ENCODE measurements around the gene ALDH1L1. TPM values are rescaled to one million over a fixed set of nuclear protein-coding genes. Genes with fewer than 3 reads are reported as not detected.
"Not testable (repeated sequence)": the region's sequence is repeated elsewhere in the genome, so short reads cannot be mapped to it uniquely, and the experiment has no call there.

Gene ALDH1L1
- total RNA-seq, 2 experiments from 2014 or later, result 0.05 to 0.18 TPM

- intact Hi-C loops (cut with DNase I, micrococcal nuclease), result loop anchor here (5.0 to 10.0 kb wide), 5 partner anchors 89 to 1024 kb away; partner anchors contain the start of genes HEG1 (in 1 of the 2), OSBPL11 (in 1 of the 2) and ZXDC (in 1 of the 2)
- ChIA-PET CTCF (interaction anchor here (1.7 kb wide), 1 partner anchor 9 kb away, joined by 5 read pairs; no protein-coding TSS in a partner anchor), POLR2A (no interaction called here)
- DNase-seq, result no peak
- Mint-ChIP-seq H3K4me1 (peaks cover 21% of the 10 kb centered on the region), H3K27ac (no peak overlapping the region), H3K9me3 (ENCODE audit: low read depth) (peaks cover 2% of the 10 kb centered on the region), H3K27me3 (no peaks in the 10 kb centered on the region), H3K36me3 (ENCODE audit: low read depth) (peaks cover 5% of the 10 kb centered on the region), H3K4me3 (no peak overlapping the region)
- no peak for ATAC-seq
These were observed 99.4 kb downstream of the ALDH1L1 start for GRCh38 chr3:126080970-126081369.

GRCh38 chr3:126078866-126079265 is 101.5 kb downstream of the ALDH1L1 start:
- Mint-ChIP-seq H3K4me3 (no peak overlapping the region), H3K9me3 (ENCODE audit: low read depth) (peaks cover 2% of the 10 kb centered on the region), H3K36me3 (ENCODE audit: low read depth) (peaks cover 5% of the 10 kb centered on the region), H3K4me1 (peaks cover 7% of the 10 kb centered on the region), H3K27ac (no peak overlapping the region), H3K27me3 (no peaks in the 10 kb centered on the region)
- CTCF ChIA-PET, result no interaction called here
- no peak for DNase-seq
- intact Hi-C loops (cut with DNase I, micrococcal nuclease), result no loop called here
- POLR2A ChIA-PET, result interaction anchor here (0.6 to 0.7 kb wide), 2 partner anchors 73 to 728 kb away, joined by 5 to 7 read pairs; no protein-coding TSS in a partner anchor
- ATAC-seq, result no peak

- intact Hi-C loops (cut with DNase I, micrococcal nuclease), result no loop called here
- Mint-ChIP-seq H3K27ac (no peak overlapping the region), H3K9me3 (ENCODE audit: low read depth) (peaks cover 2% of the 10 kb centered on the region), H3K4me3 (no peak overlapping the region), H3K4me1 (peaks cover 3% of the 10 kb centered on the region), H3K27me3 (no peaks in the 10 kb centered on the region), H3K36me3 (ENCODE audit: low read depth) (peaks cover 7% of the 10 kb centered on the region)
- POLR2A ChIA-PET, result no interaction called here
- ATAC-seq (no peak), DNase-seq (no peak)
- CTCF ChIA-PET, result no interaction called here
These were observed 102.6 kb downstream of the ALDH1L1 start for GRCh38 chr3:126077754-126078153.

- no peak for ATAC-seq
- ChIA-PET CTCF (no interaction called here), POLR2A (no interaction called here)
- Mint-ChIP-seq H3K36me3 (ENCODE audit: low read depth) (peaks cover 9% of the 10 kb centered on the region), H3K27ac (no peak overlapping the region), H3K4me3 (no peak overlapping the region), H3K27me3 (no peaks in the 10 kb centered on the region), H3K9me3 (ENCODE audit: low read depth) (peaks cover 1% of the 10 kb centered on the region), H3K4me1 (no peaks in the 10 kb centered on the region)
- DNase-seq, result no peak
- intact Hi-C loops (cut with DNase I, micrococcal nuclease), result no loop called here
These were observed 104.2 kb downstream of the ALDH1L1 start for GRCh38 chr3:126076140-126076539.

- POLR2A ChIA-PET, result no interaction called here
- ATAC-seq, result no peak
These were observed 110.2 kb downstream of the ALDH1L1 start for GRCh38 chr3:126070146-126070545.

GRCh38 chr3:126067959-126068358 is 112.4 kb downstream of the ALDH1L1 start:
- Mint-ChIP-seq H3K27ac (no peak overlapping the region), H3K4me3 (no peak overlapping the region), H3K9me3 (ENCODE audit: low read depth) (no peaks in the 10 kb centered on the region), H3K4me1 (peaks cover 14% of the 10 kb centered on the region), H3K36me3 (ENCODE audit: low read depth) (peaks cover 13% of the 10 kb centered on the region), H3K27me3 (no peaks in the 10 kb centered on the region)
- ATAC-seq (no peak), DNase-seq (no peak)
- ChIA-PET POLR2A (no interaction called here), CTCF (no interaction called here)
- intact Hi-C loops (cut with DNase I, micrococcal nuclease), result no loop called here

More at GRCh38 chr3:126070146-126070545, 110.2 kb downstream of the ALDH1L1 start:
- Mint-ChIP-seq H3K4me1 (no peaks in the 10 kb centered on the region), H3K27ac (no peak overlapping the region), H3K27me3 (no peaks in the 10 kb centered on the region), H3K4me3 (no peak overlapping the region), H3K9me3 (ENCODE audit: low read depth) (no peaks in the 10 kb centered on the region), H3K36me3 (ENCODE audit: low read depth) (peaks cover 11% of the 10 kb centered on the region)
- CTCF ChIA-PET, result interaction anchor here (0.7 kb wide), 1 partner anchor 86 kb away, joined by 3 read pairs; no protein-coding TSS in a partner anchor
- intact Hi-C loops (cut with DNase I, micrococcal nuclease), result no loop called here
- DNase-seq, result no peak

- H3K27me3 Mint-ChIP-seq; DNase-seq; POLR2A ChIA-PET; H3K27ac Mint-ChIP-seq; CTCF ChIA-PET; H3K4me3 Mint-ChIP-seq; intact Hi-C loops (cut with DNase I, micrococcal nuclease); H3K36me3 Mint-ChIP-seq (ENCODE audit: low read depth); H3K9me3 Mint-ChIP-seq (ENCODE audit: low read depth); ATAC-seq: not testable (repeated sequence)
- peaks cover 14% of the 10 kb centered on the region for H3K4me1 Mint-ChIP-seq
These were observed 113.7 kb downstream of the ALDH1L1 start for GRCh38 chr3:126066676-126067075.

- H3K4me3 Mint-ChIP-seq, result no peak overlapping the region
- CTCF ChIA-PET, result no interaction called here
- DNase-seq, result no peak
These were observed 114.5 kb downstream of the ALDH1L1 start for GRCh38 chr3:126065876-126066275.

GRCh38 chr3:126064627-126065258 is 115.6 kb downstream of the ALDH1L1 start:
- intact Hi-C loops (cut with DNase I, micrococcal nuclease), result no loop called here
- ATAC-seq (no peak), DNase-seq (no peak)
- Mint-ChIP-seq H3K9me3 (ENCODE audit: low read depth) (no peaks in the 10 kb centered on the region), H3K27me3 (no peaks in the 10 kb centered on the region), H3K4me3 (no peak overlapping the region), H3K27ac (no peak overlapping the region), H3K36me3 (ENCODE audit: low read depth) (peaks cover 9% of the 10 kb centered on the region), H3K4me1 (peaks cover 14% of the 10 kb centered on the region)
- ChIA-PET CTCF (no interaction called here), POLR2A (no interaction called here)

More at GRCh38 chr3:126065876-126066275, 114.5 kb downstream of the ALDH1L1 start:
- Mint-ChIP-seq H3K4me1 (peaks cover 14% of the 10 kb centered on the region), H3K27me3 (no peaks in the 10 kb centered on the region), H3K27ac (no peak overlapping the region), H3K36me3 (ENCODE audit: low read depth) (peaks cover 9% of the 10 kb centered on the region), H3K9me3 (ENCODE audit: low read depth) (no peaks in the 10 kb centered on the region)
- ATAC-seq, result no peak
- POLR2A ChIA-PET, result no interaction called here
- intact Hi-C loops (cut with DNase I, micrococcal nuclease), result no loop called here

- Mint-ChIP-seq H3K9me3 (ENCODE audit: low read depth) (no peaks in the 10 kb centered on the region), H3K27me3 (no peaks in the 10 kb centered on the region), H3K36me3 (ENCODE audit: low read depth) (peaks cover 9% of the 10 kb centered on the region), H3K27ac (no peak overlapping the region), H3K4me3 (no peak overlapping the region), H3K4me1 (peaks cover 14% of the 10 kb centered on the region)
- ChIA-PET POLR2A (no interaction called here), CTCF (no interaction called here)
- DNase-seq (no peak), ATAC-seq (no peak)
- intact Hi-C loops (cut with DNase I, micrococcal nuclease), result no loop called here
These were observed 116.9 kb downstream of the ALDH1L1 start for GRCh38 chr3:126063358-126063965.

- Mint-ChIP-seq H3K27ac (no peak overlapping the region), H3K27me3 (no peaks in the 10 kb centered on the region), H3K4me1 (peaks cover 14% of the 10 kb centered on the region), H3K9me3 (ENCODE audit: low read depth) (no peaks in the 10 kb centered on the region), H3K36me3 (ENCODE audit: low read depth) (peaks cover 3% of the 10 kb centered on the region), H3K4me3 (no peak overlapping the region)
- ATAC-seq (no peak), DNase-seq (no peak)
- intact Hi-C loops (cut with DNase I, micrococcal nuclease), result no loop called here
- CTCF ChIA-PET, result no interaction called here
- POLR2A ChIA-PET, result no interaction called here
These were observed 118.9 kb downstream of the ALDH1L1 start for GRCh38 chr3:126061301-126062032.
